ENCODE results near the gene RTF2.
A peak's percentile ranks its signal among the peaks of the same experiment; 100 is the strongest.

The RTF2 gene

DNA sequence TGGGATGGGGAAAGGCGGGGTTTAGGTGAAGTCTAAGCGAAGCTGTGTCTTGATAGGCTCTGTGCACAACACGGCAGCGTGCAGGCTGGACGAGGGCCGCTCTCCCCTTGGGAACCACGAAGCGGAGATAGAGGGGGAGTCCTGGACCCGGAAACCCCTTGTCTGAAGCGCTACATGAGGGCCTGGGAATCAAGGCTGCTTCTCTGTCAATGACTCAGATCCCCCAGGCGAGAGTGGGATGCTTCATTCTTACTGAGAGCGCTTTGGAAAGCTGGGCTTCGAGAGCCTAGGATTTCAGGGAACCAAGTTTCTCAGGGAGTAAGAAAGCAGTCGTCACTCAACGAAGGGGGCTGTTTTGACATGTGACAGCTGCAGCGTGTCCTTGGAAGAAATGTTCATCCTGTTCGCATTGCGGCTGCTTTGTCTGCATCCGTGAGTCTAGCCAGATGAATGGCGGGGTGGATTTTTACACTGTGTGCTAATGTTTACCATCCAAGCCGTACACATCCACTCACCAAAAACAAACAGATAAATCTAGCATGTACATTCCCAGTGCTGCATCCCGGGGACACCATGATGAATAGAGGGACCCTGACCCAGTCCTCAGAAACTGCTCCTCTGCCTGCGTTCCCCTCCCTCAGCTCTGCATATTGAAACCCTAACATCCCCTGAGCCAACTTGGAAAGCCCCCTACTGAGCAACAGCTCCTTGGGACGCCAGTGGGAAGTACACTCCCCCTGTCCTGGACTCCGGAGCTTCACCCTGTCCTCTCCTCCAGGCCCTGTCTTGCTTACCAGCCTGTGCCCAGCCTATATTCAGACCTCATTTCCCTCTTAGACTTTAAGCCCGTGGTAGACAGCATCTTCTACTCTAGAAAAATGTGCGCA, 24.5 kb upstream of the RTF2 start:
- Mint-ChIP-seq H3K4me3 (peak overlapping the region in 1 of 2 donors; percentile 40), H3K4me1 (ENCODE audit: low read depth in 2 of 2) (peaks cover 29 to 34% of the 10 kb centered on the region in 2 donors), H3K36me3 (ENCODE audit: insufficient read depth) (peaks cover 11% of the 10 kb centered on the region), H3K9me3 (no peaks in the 10 kb centered on the region), H3K27ac (peak overlapping the region in 1 of 2 donors; percentile 6), H3K27me3 (no peaks in the 10 kb centered on the region)
- no peak for ATAC-seq (replicated peaks)
- DNase-seq = no peak

DNA sequence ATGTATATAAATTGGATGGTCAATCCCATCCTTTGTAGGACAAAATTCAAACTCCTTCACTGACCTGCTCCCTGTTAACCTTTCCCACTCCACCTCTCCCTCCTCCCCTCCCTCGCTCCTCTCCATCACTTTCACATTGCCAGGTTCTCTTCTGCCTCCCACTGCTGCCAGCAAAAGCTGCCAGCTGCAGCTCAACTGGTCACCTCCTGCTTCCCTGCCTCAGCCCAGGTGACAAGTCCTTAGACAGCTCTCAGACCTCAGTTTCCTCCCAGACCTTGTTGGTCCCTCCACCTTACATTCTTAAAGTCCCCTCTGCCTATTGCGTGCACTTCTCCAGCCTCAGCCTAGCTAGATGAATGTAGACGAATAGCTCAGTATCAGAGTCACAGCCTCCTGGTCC, 23.3 kb upstream of the RTF2 start:
- Mint-ChIP-seq H3K4me3 (no peak overlapping the region), H3K27ac (peak overlapping the region; percentile 6 to 94), H3K9me3 (no peaks in the 10 kb centered on the region), H3K4me1 (ENCODE audit: low read depth in 2 of 2) (peaks cover 23 to 26% of the 10 kb centered on the region in 2 donors), H3K36me3 (ENCODE audit: insufficient read depth) (peaks cover 11% of the 10 kb centered on the region), H3K27me3 (no peaks in the 10 kb centered on the region)
- DNase-seq (no peak), ATAC-seq (replicated peaks) (no peak)

DNA sequence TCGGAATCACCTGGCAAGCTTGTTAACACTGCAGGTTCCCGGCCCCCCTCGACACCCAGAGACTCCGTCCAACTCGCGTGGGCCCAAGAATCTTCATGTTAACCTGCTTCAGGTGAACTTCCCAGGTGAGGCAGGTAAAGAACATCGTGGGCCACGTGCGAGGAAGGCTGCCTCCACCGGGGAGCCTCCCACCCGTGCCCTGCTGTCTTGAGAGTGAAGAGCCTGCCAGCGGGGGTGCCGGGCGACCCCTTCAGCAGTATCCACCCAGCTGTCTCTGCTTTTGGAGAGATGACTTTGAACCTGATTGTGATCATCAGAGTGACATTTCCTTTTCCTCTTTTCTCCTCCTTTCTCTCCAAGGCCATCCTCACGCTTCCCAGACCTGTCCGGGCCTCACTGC, 22.9 kb upstream of the RTF2 start:
- peak overlapping the region; percentile 6 to 94 for H3K27ac Mint-ChIP-seq

DNA sequence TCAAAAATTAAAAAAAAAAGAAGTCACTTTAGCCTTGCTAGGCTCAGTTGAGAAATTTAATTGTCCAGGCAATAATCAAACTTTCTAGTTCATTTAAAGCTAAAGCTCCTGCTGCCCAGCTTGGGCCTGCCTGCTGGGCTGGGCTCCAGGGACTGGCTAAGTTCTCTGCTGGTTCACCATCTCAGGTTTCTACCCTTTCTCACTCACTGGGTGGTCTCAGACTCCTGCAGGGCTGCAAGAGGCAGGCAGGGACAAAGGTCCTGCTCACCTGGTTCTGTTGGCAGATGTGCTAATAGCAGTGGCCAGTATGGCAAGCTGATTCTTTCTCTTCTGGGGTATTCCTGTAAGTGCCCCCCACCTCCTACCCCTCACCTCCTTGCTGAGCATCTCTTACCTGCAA, 21.2 kb upstream of the RTF2 start:
- peaks cover 11% of the 10 kb centered on the region for H3K36me3 Mint-ChIP-seq (ENCODE audit: insufficient read depth)
- H3K4me3 Mint-ChIP-seq = no peak overlapping the region
- ATAC-seq (replicated peaks) = no peak
- no peak for DNase-seq
- H3K27me3 Mint-ChIP-seq = no peaks in the 10 kb centered on the region
- H3K9me3 Mint-ChIP-seq = no peaks in the 10 kb centered on the region
- H3K4me1 Mint-ChIP-seq (ENCODE audit: low read depth in 2 of 2) = peaks cover 9 to 13% of the 10 kb centered on the region in 2 donors
- H3K27ac Mint-ChIP-seq = peak overlapping the region in 1 of 2 donors; percentile 44

More for the DNA sequence above, 22.9 kb upstream of the RTF2 start:
- Mint-ChIP-seq H3K36me3 (ENCODE audit: insufficient read depth) (peaks cover 11% of the 10 kb centered on the region), H3K4me1 (ENCODE audit: low read depth in 2 of 2) (peaks cover 19 to 22% of the 10 kb centered on the region in 2 donors), H3K27me3 (no peaks in the 10 kb centered on the region), H3K4me3 (no peak overlapping the region), H3K9me3 (no peaks in the 10 kb centered on the region)
- no peak for ATAC-seq (replicated peaks)
- DNase-seq = no peak

DNA sequence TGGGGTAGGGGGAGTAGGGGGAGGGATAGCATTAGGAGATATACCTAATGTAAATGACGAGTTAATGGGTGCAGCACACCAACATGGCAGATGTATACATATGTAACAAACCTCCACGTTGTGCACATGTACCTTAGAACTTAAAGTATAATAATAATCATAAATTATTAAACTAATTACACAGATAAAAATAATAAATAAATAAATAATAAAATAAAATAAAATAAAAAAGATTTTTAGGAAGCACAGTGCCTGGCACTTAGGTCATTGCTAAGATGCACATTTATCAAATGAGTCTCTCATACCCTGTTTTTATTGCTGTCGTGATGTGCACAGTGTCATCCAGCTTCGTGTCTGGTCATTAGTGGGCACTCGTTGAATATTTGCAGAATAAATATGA, 19.0 kb upstream of the RTF2 start:
- H3K36me3 Mint-ChIP-seq (ENCODE audit: insufficient read depth) = peaks cover 12% of the 10 kb centered on the region
- no peak overlapping the region for H3K4me3 Mint-ChIP-seq
- DNase-seq = no peak
- no peak for ATAC-seq (replicated peaks)
- no peak overlapping the region for H3K27ac Mint-ChIP-seq
- H3K4me1 Mint-ChIP-seq (ENCODE audit: low read depth in 2 of 2) = peaks cover 4% of the 10 kb centered on the region in 2 donors
- no peaks in the 10 kb centered on the region for H3K9me3 Mint-ChIP-seq
- H3K27me3 Mint-ChIP-seq = no peaks in the 10 kb centered on the region

DNA sequence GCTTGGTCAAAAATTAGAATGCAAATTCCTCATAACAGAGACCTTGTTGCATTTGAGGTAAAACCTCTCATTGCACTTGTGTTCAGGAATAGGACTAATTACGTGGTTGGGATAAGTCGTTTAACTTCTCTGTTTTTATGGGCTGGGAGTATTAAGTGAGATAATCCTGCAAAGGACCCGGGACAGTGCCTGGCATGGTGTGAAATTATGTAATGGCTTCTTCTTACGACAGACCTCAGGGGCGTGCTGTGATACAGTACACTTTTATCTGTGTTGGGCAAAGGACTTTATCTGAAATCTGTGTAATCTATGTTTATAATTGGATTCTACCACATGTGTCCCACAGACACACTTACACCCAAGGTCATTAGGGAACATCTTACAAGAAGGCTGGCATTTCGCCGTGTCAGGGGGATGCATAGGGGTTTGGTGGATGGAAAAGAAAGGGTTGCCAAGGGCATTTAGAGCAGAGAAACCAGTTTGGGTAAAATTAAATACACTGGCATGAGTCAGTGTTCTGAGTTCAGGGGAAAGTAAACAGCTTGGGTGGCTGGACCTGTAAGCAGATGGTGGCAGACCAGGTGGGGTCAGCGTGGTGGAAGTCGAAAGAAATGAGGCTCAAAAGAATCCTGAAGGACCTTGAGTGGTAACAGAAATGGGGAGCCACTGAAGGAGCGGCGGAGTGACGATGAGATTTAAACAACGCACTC, 17.2 kb upstream of the RTF2 start:
- H3K27me3 Mint-ChIP-seq = no peaks in the 10 kb centered on the region
- ATAC-seq (replicated peaks) = no peak
- no peaks in the 10 kb centered on the region for H3K9me3 Mint-ChIP-seq
- H3K36me3 Mint-ChIP-seq (ENCODE audit: insufficient read depth) = peaks cover 9% of the 10 kb centered on the region
- peak overlapping the region in 1 of 2 donors; percentile 4 for H3K27ac Mint-ChIP-seq
- no peak for DNase-seq
- H3K4me1 Mint-ChIP-seq (ENCODE audit: low read depth in 2 of 2) = peaks cover 4 to 6% of the 10 kb centered on the region in 2 donors
- H3K4me3 Mint-ChIP-seq = no peak overlapping the region

DNA sequence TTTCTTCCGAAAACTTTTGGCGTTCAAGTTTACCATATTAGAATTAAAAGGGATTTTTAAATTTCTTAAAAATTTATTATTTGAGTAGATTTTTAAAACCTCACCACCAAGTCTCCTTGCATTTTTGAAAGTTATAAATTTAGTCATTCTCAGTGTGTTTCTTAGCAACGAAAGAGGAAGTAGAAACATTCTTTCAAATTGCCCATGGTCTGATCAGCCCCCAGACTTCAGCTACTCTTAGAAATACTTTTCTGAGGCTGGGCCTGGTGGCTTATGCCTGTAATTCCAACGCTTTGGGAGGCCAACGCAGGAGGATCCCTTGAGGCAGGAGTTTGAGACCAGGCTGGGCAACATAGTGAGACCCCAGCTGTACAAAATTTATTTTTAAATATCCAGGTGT, 15.1 kb upstream of the RTF2 start:
- no peak for DNase-seq
- H3K27ac Mint-ChIP-seq = peak overlapping the region in 1 of 2 donors; percentile 66
- no peaks in the 10 kb centered on the region for H3K27me3 Mint-ChIP-seq
- peaks cover 7% of the 10 kb centered on the region for H3K36me3 Mint-ChIP-seq (ENCODE audit: insufficient read depth)
- H3K9me3 Mint-ChIP-seq = no peaks in the 10 kb centered on the region
- no peak for ATAC-seq (replicated peaks)
- H3K4me1 Mint-ChIP-seq (ENCODE audit: low read depth in 2 of 2) = peaks cover 2 to 6% of the 10 kb centered on the region in 2 donors
- H3K4me3 Mint-ChIP-seq = no peak overlapping the region

DNA sequence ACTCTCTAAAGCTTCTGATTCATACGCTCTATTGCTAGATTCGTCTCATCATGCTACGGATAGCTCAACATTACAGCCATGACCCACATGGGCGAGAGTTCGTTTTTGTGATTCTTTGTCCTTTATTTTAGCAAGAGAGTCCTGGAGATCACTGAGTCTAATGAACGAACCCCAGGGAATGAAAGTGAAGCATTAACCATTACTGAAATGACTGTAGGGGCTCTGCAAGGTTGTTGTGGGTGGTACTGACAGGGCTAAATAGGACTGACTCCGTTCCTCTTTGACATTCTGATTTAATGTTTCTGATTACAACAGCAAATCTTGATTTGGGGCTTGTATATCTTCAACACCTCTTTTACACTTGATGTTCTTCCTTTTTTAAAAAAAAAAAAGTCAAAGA, 13.7 kb upstream of the RTF2 start:
- Mint-ChIP-seq H3K27me3 (no peaks in the 10 kb centered on the region), H3K36me3 (ENCODE audit: insufficient read depth) (peaks cover 11% of the 10 kb centered on the region), H3K4me1 (ENCODE audit: low read depth in 2 of 2) (peaks cover 4 to 6% of the 10 kb centered on the region in 2 donors), H3K27ac (peak overlapping the region; percentile 66 to 73), H3K4me3 (no peak overlapping the region), H3K9me3 (no peaks in the 10 kb centered on the region)
- DNase-seq = no peak
- ATAC-seq (replicated peaks) = no peak

DNA sequence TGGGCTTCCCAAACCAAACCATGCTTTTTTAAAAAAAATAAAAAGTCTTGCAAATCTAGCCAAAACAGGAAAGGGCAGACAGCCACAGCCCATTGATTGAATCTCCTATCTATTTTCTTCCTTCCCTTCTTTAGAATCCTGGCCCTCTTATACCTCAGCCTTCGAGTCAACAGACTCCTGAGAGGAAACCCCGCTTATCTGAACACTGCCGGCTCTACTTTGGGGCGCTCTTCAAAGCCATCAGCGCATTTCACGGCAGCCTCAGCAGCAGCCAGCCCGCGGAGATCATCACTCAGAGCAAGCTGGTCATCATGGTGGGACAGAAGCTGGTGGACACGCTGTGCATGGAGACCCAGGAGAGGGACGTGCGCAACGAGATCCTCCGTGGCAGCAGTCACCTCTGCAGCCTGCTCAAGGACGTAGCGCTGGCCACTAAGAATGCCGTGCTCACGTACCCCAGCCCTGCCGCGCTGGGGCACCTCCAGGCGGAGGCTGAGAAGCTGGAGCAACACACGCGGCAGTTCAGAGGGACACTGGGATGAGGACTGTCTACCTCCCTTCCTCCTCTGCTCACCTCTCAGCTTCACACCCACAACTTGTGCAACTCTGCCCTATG, 10.1 kb upstream of the RTF2 start:
- ATAC-seq (replicated peaks) (no peak), DNase-seq (no peak)
- Mint-ChIP-seq H3K27me3 (no peaks in the 10 kb centered on the region), H3K4me1 (ENCODE audit: low read depth in 2 of 2) (peaks cover 18 to 19% of the 10 kb centered on the region in 2 donors), H3K9me3 (no peaks in the 10 kb centered on the region), H3K36me3 (ENCODE audit: insufficient read depth) (peaks cover 18% of the 10 kb centered on the region), H3K27ac (no peak overlapping the region), H3K4me3 (no peak overlapping the region)

DNA sequence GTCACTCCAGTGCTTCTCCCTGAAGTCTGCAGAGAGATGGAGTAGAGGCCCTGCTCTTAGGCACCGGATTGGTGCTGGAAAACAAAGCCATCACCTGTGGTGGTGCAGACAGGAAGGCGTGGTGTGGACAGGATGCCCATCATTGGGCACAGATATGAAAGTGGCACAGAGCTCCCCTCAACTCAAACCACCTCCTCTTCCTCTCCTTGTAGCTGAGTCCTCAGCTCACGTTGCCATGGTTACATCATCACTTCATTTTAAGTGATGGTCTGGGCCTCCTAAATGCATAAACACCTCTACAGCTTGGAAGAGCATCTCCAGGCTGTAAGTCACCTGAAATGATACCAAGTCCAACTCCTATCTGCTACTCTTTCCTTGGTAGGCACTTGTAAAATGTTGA, 8.0 kb upstream of the RTF2 start:
- H3K27me3 Mint-ChIP-seq = no peaks in the 10 kb centered on the region
- peaks cover 22 to 23% of the 10 kb centered on the region in 2 donors for H3K4me1 Mint-ChIP-seq (ENCODE audit: low read depth in 2 of 2)
- H3K27ac Mint-ChIP-seq = peak overlapping the region; percentile 91
- H3K4me3 Mint-ChIP-seq = peak overlapping the region in 1 of 2 donors; percentile 21
- peaks cover 11% of the 10 kb centered on the region for H3K36me3 Mint-ChIP-seq (ENCODE audit: insufficient read depth)
- H3K9me3 Mint-ChIP-seq = no peaks in the 10 kb centered on the region
- DNase-seq (peak; percentile 49 to 69 (median 68)), ATAC-seq (replicated peaks) (peak; percentile 97)

DNA sequence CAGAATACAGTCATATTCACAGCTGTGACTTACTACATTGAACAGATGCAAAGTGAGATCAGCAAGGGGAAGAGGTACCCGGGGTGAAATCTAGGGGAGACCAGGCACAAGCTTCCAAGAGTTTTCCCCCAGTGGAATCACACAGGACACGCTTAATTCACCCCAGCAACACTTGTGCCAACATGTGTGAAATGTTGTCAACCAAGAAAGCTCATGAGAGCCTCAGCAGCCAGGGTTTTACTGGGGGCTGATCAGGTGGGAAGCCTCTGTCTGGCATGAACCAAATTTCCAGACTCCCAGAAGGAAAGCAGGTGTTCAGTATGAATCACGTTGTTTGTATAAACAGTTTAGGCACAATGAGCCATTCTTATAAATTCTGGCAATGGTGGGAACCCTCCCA, 6.9 kb upstream of the RTF2 start:
- Mint-ChIP-seq H3K27me3 (no peaks in the 10 kb centered on the region), H3K4me3 (no peak overlapping the region), H3K4me1 (ENCODE audit: low read depth in 2 of 2) (peaks cover 22 to 23% of the 10 kb centered on the region in 2 donors), H3K27ac (peak overlapping the region; percentile 91), H3K9me3 (no peaks in the 10 kb centered on the region), H3K36me3 (ENCODE audit: insufficient read depth) (peaks cover 11% of the 10 kb centered on the region)
- no peak for DNase-seq
- ATAC-seq (replicated peaks) = no peak

DNA sequence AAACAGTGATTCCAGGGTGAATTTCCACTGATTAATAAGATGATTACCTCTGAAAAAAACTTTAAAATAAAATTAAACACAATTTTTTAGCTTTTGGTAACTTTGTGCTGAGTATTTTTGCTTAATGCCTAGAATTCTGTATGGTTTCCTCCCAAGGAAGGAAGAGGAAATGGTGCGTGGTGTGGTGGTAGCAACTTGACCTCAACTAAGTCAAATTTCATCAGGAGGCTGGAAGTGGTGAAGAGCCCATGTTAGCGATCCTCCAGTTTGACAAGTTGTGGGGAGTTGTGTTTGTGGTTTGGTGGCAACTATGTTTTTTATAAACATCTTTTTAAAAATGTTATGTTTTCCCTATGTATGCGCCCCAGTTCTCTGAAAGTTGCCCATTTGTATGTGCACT, 5.0 kb upstream of the RTF2 start:
- Mint-ChIP-seq H3K4me1 (ENCODE audit: low read depth in 2 of 2) (peaks cover 26 to 27% of the 10 kb centered on the region in 2 donors), H3K27me3 (no peaks in the 10 kb centered on the region), H3K27ac (peak overlapping the region; percentile 29 to 71), H3K9me3 (no peaks in the 10 kb centered on the region), H3K4me3 (peak overlapping the region; percentile 50 to 69), H3K36me3 (ENCODE audit: insufficient read depth) (peaks cover 16% of the 10 kb centered on the region)
- DNase-seq = peak; percentile 20 to 42 (median 33)
- peak; percentile 41 for ATAC-seq (replicated peaks)

DNA sequence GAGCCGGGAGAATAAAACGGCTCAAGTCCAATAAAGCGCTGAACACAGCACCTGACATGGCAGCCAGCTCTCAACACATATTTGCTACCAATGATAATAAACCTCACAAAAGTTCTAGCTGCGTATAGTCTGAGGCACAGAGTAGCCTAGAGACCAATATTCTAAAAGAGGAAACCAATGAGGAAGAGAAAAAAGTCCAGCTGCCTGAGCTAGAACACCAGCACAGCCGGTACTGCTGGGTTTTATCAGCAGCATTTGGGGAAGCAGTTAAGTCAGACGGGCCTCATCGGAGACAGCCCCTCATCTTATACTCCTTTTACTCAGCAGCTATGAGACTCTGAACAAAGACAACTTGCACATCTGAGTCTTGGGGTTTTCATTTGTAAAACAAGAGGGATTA, 2.4 kb upstream of the RTF2 start:
- Mint-ChIP-seq H3K27me3 (no peaks in the 10 kb centered on the region), H3K27ac (no peak overlapping the region), H3K4me3 (no peak overlapping the region), H3K9me3 (no peaks in the 10 kb centered on the region), H3K36me3 (ENCODE audit: insufficient read depth) (peaks cover 15% of the 10 kb centered on the region), H3K4me1 (ENCODE audit: low read depth in 2 of 2) (peaks cover 32 to 41% of the 10 kb centered on the region in 2 donors)
- no peak for DNase-seq
- ATAC-seq (replicated peaks) = no peak
